RPMI8226 (cell line): ENCODE measurements around the gene NSA2.
"Not testable (repeated sequence)": the region's sequence is repeated elsewhere in the genome, so short reads cannot be mapped to it uniquely, and the experiment has no call there.

ENCODE experiments used
- DNase-seq: peaks from one replicate; pipeline ENCODE4 v3.0.0-alpha.2; 2015

The NSA2 gene

GRCh38 chr5:74766849-74767578 lies at the start of gene NSA2, which contains the start of gene GFM2:
Gene NSA2 (plus strand): TSS chr5:74767249. CDS start chr5:74767361, 112 bp downstream.
Gene GFM2 (minus strand): TSS chr5:74767117. CDS start chr5:74763742, 3,375 bp downstream.
- peak; percentile 97 for DNase-seq

- DNase-seq, result no peak
Measured at GRCh38 chr5:74717596-74717995, 49.5 kb upstream of the NSA2 start.

DNA sequence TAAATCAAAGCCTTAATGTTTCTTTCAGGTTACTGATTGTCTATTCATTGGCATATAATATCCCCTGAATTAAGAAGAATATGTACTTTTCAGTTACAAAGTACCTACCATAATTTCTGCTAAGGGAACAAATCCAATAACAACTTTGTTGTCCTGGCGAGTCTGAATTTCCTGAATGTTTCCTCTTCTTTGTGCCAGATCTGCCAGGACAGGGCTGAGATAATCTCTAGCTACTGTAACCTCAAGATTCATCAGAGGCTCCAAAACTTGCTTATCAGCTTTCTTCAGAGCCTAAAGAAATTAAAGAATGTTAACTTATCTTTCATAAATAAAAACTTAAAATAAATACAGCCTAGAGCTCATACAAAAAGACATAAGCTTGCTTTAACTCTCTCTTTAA lies 44.8 kb upstream of the NSA2 start:
- no peak for DNase-seq

- no peak for DNase-seq
Measured at GRCh38 chr5:74725331-74725730, 41.7 kb upstream of the NSA2 start.

GRCh38 chr5:74736759-74737158 lies 30.3 kb upstream of the NSA2 start:
- no peak for DNase-seq

GRCh38 chr5:74738406-74738805 lies 28.6 kb upstream of the NSA2 start:
- no peak for DNase-seq

- not testable (repeated sequence) for DNase-seq
Measured at GRCh38 chr5:74748742-74749141, 18.3 kb upstream of the NSA2 start.

- peak; percentile 37 for DNase-seq
Measured at GRCh38 chr5:74761241-74761640, 5.8 kb upstream of the NSA2 start.

GRCh38 chr5:74762599-74762998 lies 4.5 kb upstream of the NSA2 start:
- DNase-seq, result no peak

DNA sequence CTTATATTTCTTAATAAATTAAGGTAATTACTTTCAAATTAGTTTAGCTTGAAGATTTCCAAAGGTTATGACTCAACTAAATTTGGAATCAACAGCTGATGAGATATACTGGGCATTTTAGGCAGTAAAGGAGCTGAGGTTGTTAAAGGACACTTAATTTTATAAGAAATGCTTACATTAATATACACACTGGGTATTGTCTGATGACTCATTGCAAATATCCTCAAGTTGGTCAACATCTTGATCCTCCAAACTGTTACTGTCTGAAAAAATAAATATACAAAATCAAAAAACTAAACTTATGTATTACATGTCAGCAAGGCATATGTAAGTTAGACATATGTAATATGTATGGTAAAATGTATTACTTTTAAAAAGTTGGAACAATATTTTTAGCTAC lies 3.5 kb upstream of the NSA2 start:
- DNase-seq, result no peak

DNA sequence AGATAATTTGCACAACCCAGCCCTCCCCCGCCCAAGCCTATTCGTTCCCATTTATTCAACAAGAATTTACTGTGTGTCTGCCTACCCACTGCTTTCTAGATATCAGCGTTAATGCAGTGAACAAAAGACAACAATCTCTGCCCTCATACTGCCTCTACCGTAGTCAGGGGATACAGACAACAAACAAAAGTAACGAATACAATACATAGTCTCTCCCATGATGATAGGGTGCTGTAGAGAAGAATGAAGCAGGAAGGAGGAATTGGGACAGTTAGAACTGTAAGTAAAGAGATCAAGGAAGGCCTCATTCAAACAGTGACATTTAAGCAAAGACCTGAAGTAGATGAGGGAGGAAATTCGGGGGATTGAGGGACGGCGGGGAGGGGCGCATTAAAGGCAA lies 1.8 kb upstream of the NSA2 start:
- no peak for DNase-seq

GRCh38 chr5:74765929-74766328 lies 1.1 kb upstream of the NSA2 start:
- DNase-seq, result no peak

- DNase-seq, result peak; percentile 69
Measured at GRCh38 chr5:74766418-74766848, 616 bp upstream of the NSA2 start.

DNA sequence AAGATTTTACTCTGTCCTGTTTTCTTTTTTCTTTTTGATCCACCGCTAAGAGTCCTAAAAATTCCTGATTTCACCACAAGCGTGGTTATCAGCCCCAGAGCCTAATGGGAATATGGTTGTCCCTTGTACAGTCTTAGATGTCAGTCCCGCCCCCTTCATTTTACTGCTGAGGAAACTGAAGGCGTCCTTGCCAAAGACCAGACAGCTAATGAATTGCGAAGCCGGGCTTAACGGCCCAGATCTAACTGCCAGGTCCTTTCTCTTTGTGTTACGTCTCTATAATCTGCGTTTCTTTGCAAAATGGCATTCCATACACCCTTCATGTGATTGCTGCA lies 497 bp downstream of the NSA2 start:
- DNase-seq, result peak; percentile 30

DNA sequence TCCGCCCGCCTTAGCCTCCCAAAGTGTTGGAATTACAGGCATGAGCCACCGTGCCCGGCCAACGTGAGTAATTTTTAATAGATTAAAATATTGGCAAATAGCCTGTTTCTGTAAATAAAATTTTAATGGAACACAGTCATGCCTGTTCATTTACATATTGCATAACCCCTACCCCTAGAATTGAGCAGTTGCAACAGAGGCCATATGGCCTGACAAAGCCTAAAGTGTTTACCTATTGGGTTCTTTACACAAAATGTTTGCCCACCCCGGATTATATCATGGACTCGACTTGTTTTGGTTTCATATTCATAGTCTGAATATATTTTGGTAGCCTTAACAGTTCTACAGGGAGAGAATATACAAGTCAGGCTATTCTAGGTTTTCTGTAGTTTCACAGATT lies 5.3 kb downstream of the NSA2 start:
- no peak for DNase-seq

DNA sequence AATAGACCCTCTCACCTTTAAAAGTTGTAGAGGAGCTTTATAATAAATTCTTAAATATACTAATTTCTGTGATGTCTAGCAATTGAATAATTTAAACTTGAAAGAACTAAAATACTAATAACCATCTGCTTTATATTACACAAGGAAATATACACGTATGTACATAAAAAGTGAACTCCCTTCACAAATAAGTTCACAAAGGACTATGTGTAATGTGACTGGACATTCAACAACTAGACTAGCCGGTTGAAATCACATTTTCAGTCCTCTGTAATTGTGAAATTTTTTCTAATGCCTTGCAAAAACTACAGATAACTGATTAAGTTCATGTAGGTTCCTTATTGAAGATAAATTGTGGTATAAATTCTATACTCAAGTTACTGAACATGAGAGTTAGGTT lies 11.6 kb downstream of the NSA2 start:
- DNase-seq, result no peak

- peak; percentile 23 for DNase-seq
Measured at GRCh38 chr5:74786851-74787250, 19.8 kb downstream of the NSA2 start.

DNA sequence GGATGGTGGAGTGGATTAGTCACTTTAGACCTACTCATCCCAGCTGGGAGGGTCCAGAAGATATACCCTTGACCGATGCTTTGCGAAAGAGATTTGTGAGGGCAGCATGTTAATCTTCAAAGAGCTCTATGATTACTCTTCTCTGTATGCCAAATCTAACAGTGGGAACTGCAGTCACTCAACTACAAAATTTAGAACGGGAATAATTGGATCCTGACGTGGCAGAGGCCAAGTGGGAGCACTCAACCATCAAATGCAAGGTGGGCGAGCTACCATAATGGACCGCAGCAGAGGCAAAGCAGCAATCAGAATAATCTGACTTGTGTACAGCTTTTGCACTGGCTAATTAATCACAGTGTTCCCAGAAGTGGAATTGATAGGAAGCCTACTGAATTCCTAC lies 20.4 kb downstream of the NSA2 start:
- no peak for DNase-seq

DNA sequence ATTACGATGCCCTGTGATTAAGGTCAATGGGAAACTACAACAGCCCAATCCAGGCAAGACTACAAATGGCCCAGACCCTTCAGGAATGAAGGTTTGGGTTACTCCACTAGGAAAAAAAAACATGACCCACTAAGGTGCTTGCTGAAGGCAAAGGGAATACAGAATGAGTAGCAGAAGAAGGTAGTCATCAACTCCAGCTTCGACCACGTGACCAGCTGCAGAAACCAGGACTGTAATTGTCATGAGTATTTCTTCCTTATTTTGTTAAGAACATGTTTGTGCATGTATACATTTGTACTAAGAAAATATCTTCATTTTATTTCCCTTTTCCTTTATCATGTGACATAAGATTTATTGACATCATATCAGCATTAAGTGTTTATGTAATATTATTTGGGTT lies 24.6 kb downstream of the NSA2 start:
- DNase-seq, result not testable (repeated sequence)

GRCh38 chr5:74798977-74799911 lies 32.2 kb downstream of the NSA2 start:
- DNase-seq, result no peak

GRCh38 chr5:74801197-74801596 lies 34.1 kb downstream of the NSA2 start:
- DNase-seq, result no peak

DNA sequence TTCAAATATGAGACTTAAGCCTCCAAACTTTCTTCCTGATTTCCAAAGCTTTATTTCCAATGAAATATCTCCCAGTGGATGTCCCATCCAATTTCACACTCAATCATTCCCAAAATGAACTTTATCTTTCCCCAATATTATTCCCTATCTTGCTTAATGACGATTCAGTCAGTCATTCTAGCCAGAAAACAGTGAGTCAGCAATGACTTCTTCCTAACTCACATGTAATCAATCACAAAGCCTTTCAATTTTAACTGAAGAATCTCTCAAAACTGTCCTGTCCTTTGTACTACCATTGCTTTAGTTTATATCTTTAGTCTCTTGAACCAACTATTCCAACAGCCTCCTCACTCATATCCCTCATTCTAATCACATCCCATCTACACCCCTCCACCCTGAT lies 34.9 kb downstream of the NSA2 start:
- no peak for DNase-seq

GRCh38 chr5:74810915-74811314 lies 43.9 kb downstream of the NSA2 start:
- DNase-seq, result no peak

DNA sequence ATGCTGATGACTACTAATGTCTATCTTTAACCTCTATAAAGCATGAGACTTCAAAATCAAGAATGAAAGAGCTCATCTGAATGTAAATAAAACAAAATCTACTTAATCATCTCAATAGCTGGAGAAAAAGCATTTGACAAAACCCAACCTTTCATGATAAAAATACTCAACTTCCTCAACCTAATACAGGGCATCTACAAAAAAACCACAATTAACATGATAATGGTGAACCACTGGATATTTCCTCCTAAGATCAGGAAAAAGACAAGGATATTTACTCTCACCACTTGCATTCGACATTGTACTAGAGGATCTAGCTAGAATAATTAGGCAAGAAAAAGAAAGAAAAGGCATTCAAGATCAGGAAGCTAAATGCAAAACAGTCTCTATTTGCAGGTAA lies 49.8 kb downstream of the NSA2 start:
- no peak for DNase-seq
